ENCODE data around the gene CLDN16. TPM values are rescaled to one million over a fixed set of nuclear protein-coding genes. Genes with fewer than 3 reads are reported as not detected.

The CLDN16 gene, protein sequence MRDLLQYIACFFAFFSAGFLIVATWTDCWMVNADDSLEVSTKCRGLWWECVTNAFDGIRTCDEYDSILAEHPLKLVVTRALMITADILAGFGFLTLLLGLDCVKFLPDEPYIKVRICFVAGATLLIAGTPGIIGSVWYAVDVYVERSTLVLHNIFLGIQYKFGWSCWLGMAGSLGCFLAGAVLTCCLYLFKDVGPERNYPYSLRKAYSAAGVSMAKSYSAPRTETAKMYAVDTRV
- total RNA-seq = 0.63 TPM

DNA sequence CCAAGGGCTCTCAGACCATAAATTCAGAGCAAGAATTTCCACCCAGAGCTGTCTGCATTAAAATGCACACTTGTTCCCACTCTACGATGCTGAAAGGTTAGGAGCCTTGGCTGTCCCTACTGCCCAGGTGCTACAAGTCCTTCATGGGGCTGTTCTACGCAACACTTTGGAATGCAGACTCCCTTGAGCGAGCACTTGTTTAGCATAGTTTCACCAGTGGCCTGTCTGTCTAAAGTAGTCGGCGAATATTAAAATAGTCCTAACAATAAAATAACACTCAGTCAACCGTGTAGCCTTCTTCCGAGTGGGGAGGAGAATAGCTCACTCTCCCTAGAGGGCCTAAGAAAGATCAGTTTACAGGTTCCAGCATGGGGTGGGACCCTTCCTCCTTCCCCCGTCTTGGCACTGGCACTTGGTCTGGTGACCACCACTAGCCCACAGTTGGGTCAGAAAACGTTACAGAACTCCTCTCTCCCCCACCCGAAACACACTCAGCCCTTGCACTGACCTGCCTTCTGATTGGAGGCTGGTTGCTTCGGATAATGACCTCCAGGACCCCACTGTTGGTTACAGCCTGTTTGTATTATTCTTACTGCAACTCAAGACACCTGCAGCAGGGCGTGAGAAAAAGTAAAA, at the start of gene CLDN16:
Gene CLDN16, plus strand, starts transcription at position 586 of the 636 bp plus-strand sequence. CDS start 167 bp downstream, outside the sequence.

DNA sequence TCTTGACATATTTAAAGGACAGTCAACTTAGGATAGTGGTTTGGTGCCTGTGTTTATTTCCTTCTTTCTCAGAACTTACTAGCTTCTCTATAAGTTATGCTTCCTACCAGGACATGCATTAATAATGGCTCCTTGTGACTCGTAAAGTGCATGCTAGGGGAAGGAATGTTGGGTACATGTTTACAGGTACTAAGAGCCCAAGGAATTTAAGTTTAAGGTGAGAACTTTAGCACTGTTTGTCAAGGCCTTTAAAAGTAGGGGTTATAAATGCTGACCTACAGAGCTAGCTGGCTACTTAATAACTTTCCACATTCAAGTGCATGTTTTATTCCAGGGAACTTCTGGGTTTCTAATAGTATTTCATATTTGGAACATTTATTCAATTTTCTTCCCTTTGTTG, 61.8 kb downstream of the CLDN16 start, which contains the start of gene TMEM207:
Gene TMEM207, minus strand, starts transcription at position 101 of the 400 bp plus-strand sequence. Its CDS starts 92 bp downstream, at position 9.

Other genes starting within 250 kb of the CLDN16 start
- gene CLDN1, start 65.7 kb upstream of the CLDN16 start, total RNA-seq = 2.5 TPM
- not detected for gene TMEM207, start 61.7 kb downstream of the CLDN16 start, total RNA-seq
- gene IL1RAP, start 125.9 kb downstream of the CLDN16 start, total RNA-seq = 23.5 TPM